ENCODE measurements around the gene WNK1. TPM values are rescaled to one million over a fixed set of nuclear protein-coding genes. Genes with fewer than 3 reads are reported as not detected.

WNK1 gene
- total RNA-seq, 1 donor from 2014 or later, result 150 TPM

DNA sequence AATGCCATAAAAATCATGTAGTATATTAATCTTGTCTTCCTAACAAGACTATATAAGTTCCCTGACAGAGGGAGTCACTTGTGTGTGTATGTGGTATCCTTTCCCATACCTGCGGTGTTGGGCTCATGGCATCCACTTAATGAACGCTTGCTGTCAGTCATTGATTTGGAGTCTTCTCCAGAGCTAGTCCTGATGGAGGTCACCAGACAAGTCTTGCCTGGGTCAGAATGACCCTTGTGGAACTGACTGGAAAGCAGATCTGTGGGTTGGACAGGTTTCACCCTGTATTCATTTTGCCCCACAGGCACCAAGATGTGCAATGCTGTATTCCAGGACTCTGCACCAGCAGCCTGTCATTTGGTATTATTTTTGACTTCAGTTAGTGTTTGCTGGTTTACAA, 27.3 kb upstream of the WNK1 start:
- no peaks in the 10 kb centered on the region for H3K36me3 Mint-ChIP-seq
- peaks cover 32% of the 10 kb centered on the region for H3K4me1 Mint-ChIP-seq
- no peaks in the 10 kb centered on the region for H3K9me3 Mint-ChIP-seq
- H3K27ac Mint-ChIP-seq, result peak overlapping the region; percentile 88
- no peaks in the 10 kb centered on the region for H3K27me3 Mint-ChIP-seq (ENCODE audit: low read depth)
- H3K4me3 Mint-ChIP-seq, result no peak overlapping the region
- TF ChIP-seq, protein P1, sequence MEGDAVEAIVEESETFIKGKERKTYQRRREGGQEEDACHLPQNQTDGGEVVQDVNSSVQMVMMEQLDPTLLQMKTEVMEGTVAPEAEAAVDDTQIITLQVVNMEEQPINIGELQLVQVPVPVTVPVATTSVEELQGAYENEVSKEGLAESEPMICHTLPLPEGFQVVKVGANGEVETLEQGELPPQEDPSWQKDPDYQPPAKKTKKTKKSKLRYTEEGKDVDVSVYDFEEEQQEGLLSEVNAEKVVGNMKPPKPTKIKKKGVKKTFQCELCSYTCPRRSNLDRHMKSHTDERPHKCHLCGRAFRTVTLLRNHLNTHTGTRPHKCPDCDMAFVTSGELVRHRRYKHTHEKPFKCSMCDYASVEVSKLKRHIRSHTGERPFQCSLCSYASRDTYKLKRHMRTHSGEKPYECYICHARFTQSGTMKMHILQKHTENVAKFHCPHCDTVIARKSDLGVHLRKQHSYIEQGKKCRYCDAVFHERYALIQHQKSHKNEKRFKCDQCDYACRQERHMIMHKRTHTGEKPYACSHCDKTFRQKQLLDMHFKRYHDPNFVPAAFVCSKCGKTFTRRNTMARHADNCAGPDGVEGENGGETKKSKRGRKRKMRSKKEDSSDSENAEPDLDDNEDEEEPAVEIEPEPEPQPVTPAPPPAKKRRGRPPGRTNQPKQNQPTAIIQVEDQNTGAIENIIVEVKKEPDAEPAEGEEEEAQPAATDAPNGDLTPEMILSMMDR (IDR thresholded peaks at IDR 0.05; ENCODE audit: unreplicated experiment), result no peak
- DNase-seq (ENCODE audit: low spot score in 2 of 2, unreplicated experiment in 2 of 2), result no peak

DNA sequence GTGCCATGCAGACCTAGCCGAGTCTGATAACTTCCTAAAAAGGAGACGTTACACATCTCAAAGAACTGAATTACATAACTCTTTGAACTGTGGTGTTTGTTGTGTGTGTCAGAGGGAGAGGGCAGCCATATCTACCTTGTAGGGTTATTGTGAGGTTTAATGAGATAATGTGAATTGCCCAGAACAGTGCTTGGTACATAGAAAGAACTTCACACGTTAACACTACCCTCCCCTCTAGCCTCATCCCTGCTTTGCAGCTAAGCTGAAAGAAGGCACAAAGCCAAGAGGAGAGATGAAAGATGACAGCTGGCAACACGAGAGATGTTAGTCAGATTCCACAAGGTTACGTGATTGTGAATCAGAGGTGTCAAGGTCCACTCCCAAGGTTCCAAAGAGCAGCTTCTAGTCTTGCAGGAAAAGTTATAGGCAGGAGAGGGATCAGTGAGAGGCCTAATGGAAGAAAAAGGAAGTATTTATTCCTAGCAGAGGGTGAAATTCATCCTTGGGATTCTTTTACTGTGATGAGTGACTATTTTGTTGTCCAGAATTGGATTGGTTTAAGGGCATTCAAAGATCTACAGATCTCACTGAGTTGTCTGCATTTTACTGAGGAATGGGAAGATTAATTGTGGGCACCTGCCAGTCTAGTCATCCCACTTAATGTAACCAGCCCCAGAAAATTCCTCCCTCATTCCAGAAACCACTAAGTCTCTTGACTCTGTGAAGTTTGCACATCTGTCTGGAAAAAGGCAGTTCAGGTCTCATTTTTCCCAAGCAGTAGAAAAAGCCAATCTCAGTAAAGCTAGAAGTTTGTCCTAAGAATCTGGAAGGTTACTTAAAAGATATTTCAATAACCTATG, 25.9 kb upstream of the WNK1 start:
- Mint-ChIP-seq H3K4me1 (peaks cover 32% of the 10 kb centered on the region), H3K36me3 (no peaks in the 10 kb centered on the region), H3K9me3 (peaks cover 8% of the 10 kb centered on the region), H3K4me3 (no peak overlapping the region), H3K27me3 (ENCODE audit: low read depth) (no peaks in the 10 kb centered on the region), H3K27ac (peak overlapping the region; percentile 59)
- TF ChIP-seq, protein P1 (IDR thresholded peaks at IDR 0.05; ENCODE audit: unreplicated experiment), result no peak
- no peak for DNase-seq (ENCODE audit: low spot score in 2 of 2, unreplicated experiment in 2 of 2)

DNA sequence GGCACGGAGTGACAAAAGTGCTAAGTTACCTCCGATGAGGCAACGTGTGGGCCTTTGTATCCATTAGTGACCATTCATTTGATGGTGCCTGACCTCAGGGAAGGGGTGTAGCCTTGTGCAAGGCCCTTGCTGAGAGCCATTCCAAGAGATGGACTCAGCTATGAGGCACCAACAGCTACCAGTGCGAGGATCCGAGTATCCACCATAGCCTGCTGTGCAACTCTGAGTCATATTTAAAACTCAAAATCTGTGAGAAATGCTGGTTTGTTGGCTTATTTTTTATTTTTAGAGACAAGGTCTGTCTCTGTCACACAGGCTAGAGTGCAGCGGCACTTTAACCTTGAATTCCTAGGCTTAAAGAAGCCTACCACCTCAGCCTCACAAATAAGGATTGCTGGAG, 25.1 kb upstream of the WNK1 start:
- Mint-ChIP-seq H3K27me3 (ENCODE audit: low read depth) (no peaks in the 10 kb centered on the region), H3K9me3 (peaks cover 8% of the 10 kb centered on the region), H3K4me3 (no peak overlapping the region), H3K27ac (no peak overlapping the region), H3K36me3 (no peaks in the 10 kb centered on the region), H3K4me1 (peaks cover 31% of the 10 kb centered on the region)
- DNase-seq (ENCODE audit: low spot score in 2 of 2, unreplicated experiment in 2 of 2), result no peak
- TF ChIP-seq, protein P1 (IDR thresholded peaks at IDR 0.05; ENCODE audit: unreplicated experiment), result no peak

DNA sequence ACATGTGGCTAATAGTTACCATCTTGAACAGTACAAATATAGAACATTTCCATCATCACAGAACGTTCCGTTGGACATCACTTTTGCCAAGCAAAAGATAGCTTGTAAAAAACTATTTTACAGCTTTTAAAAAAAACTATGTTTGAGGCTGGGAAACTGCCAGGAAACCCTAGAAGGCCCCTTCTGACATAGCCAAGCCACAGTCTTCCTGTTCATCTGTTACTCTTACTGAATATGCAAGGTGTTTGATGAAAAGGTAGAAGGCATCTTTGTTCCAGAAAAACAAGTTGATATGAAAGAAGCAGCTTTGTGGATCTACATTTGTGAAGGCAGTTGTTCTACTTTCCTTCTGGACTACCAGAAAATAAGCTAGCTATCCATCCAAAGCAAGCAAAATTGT, 23.6 kb upstream of the WNK1 start:
- Mint-ChIP-seq H3K27me3 (ENCODE audit: low read depth) (no peaks in the 10 kb centered on the region), H3K9me3 (peaks cover 8% of the 10 kb centered on the region), H3K4me1 (peaks cover 26% of the 10 kb centered on the region), H3K4me3 (no peak overlapping the region), H3K27ac (no peak overlapping the region), H3K36me3 (no peaks in the 10 kb centered on the region)
- DNase-seq (ENCODE audit: low spot score in 2 of 2, unreplicated experiment in 2 of 2), result no peak
- TF ChIP-seq, protein P1 (IDR thresholded peaks at IDR 0.05; ENCODE audit: unreplicated experiment), result no peak

DNA sequence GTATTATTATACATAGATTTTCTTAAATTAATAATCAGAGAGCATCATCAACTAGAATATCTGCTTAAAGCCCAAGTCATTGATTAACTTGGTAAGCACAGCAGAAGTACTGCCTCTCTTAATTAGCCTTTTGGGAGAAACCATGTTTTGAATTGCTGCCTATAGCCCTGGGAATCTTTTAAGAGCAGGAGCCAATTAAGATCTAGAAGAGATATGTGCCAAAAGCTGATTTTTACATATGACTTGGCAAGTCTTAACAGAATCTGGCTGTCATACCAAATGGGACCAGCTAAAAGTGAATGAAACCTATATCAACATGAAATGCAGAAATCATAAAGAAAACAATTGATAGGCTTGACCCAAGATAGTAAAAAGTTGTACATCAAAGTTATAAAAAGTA, 23.2 kb upstream of the WNK1 start:
- DNase-seq (ENCODE audit: low spot score in 2 of 2, unreplicated experiment in 2 of 2), result no peak
- Mint-ChIP-seq H3K9me3 (peaks cover 10% of the 10 kb centered on the region), H3K4me3 (no peak overlapping the region), H3K27ac (no peak overlapping the region), H3K27me3 (ENCODE audit: low read depth) (no peaks in the 10 kb centered on the region), H3K36me3 (no peaks in the 10 kb centered on the region), H3K4me1 (peaks cover 22% of the 10 kb centered on the region)
- TF ChIP-seq, protein P1 (IDR thresholded peaks at IDR 0.05; ENCODE audit: unreplicated experiment), result no peak
